GM10266 (cell line): ENCODE measurements around the gene TSHB.
"Not testable (repeated sequence)": the region's sequence is repeated elsewhere in the genome, so short reads cannot be mapped to it uniquely, and the experiment has no call there.

Source experiments
- DNase-seq: peaks from one replicate; pipeline ENCODE4 v3.0.0; 2012; ENCODE audit errors: extremely low spot score
- CTCF ChIP-seq: IDR thresholded peaks from 2 replicates; pipeline ENCODE4 v1.5.1; 2012; ENCODE audit warnings: mild to moderate bottlenecking, low read depth; ENCODE audit not compliant: control insufficient read depth, insufficient read depth; ENCODE audit errors: missing control alignments

TSHB gene

GRCh38 chr1:115012434-115012833, 17.2 kb upstream of the TSHB start:
- no peak for DNase-seq
- no peak for TF ChIP-seq CTCF

- no peak for DNase-seq
- no peak for TF ChIP-seq CTCF
Measured at GRCh38 chr1:115013792-115014191, 15.8 kb upstream of the TSHB start.

GRCh38 chr1:115019549-115019948, 10.1 kb upstream of the TSHB start:
- not testable (repeated sequence) for DNase-seq

- TF ChIP-seq CTCF = no peak
- no peak for DNase-seq
Measured at GRCh38 chr1:115021145-115021544, 8.5 kb upstream of the TSHB start.

GRCh38 chr1:115023593-115023992, 6.0 kb upstream of the TSHB start:
- no peak for DNase-seq
- TF ChIP-seq CTCF = no peak

- DNase-seq = no peak
- no peak for TF ChIP-seq CTCF
Measured at GRCh38 chr1:115031595-115031994, 2.0 kb downstream of the TSHB start.

- TF ChIP-seq CTCF = no peak
- DNase-seq = no peak
Measured at GRCh38 chr1:115035652-115036051, 6.0 kb downstream of the TSHB start.

- no peak for TF ChIP-seq CTCF
- no peak for DNase-seq
Measured at GRCh38 chr1:115036814-115037507, 7.3 kb downstream of the TSHB start.
